ENCODE results near the gene SLC44A2.

DNA sequence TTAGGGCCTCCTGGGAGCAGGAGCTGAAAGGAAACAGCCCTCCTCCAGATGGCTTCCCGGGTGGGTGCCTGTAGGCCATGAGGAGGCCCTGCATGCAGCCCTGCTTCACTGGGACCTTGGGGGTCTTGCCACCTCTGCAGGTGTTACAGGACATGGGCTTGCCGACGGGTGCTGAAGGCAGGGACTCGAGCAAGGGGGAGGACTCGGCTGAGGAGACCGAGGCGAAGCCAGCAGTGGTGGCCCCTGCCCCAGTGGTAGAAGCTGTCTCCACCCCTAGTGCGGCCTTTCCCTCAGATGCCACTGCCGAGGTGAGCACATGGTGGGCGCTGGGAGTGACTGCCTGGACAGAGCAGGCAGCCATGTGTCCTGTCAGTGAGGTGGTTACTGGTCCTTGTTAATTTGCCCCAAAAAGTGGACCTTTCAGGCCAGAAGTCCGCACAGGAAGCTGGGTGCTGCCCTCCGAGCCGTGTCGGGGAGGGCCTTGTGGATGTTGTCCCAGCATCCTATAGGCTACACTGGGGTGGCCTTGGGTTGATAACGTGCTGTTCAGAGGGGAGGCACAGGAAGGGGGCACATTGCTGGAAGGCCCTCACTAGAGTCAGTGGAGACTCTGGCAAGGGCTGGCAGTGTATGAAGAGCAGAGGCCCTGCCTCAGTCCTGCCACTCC is 57.2 kb downstream of the SLC44A2 start:
- TF ChIP-seq POLR2A (IDR thresholded peaks at IDR 0.05): no peak
- TF ChIP-seq, protein P1, sequence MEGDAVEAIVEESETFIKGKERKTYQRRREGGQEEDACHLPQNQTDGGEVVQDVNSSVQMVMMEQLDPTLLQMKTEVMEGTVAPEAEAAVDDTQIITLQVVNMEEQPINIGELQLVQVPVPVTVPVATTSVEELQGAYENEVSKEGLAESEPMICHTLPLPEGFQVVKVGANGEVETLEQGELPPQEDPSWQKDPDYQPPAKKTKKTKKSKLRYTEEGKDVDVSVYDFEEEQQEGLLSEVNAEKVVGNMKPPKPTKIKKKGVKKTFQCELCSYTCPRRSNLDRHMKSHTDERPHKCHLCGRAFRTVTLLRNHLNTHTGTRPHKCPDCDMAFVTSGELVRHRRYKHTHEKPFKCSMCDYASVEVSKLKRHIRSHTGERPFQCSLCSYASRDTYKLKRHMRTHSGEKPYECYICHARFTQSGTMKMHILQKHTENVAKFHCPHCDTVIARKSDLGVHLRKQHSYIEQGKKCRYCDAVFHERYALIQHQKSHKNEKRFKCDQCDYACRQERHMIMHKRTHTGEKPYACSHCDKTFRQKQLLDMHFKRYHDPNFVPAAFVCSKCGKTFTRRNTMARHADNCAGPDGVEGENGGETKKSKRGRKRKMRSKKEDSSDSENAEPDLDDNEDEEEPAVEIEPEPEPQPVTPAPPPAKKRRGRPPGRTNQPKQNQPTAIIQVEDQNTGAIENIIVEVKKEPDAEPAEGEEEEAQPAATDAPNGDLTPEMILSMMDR (IDR thresholded peaks at IDR 0.05): no peak
- TF ChIP-seq POLR2AphosphoS5 (IDR thresholded peaks at IDR 0.05): no peak
- no peak for TF ChIP-seq EP300 (IDR thresholded peaks at IDR 0.05; ENCODE audit: low read depth)
